ENCODE data around the gene GATB.

GATB gene

GRCh38 chr4:151798678-151799416, 38.0 kb upstream of the GATB start:
- Histone ChIP-seq H3K27ac (no peak overlapping the region), H3K4me2 (peak overlapping the region; percentile 10; the same call in 1 of the 2 replicates), H3K4me3 (IDR thresholded peaks at IDR 0.05; ENCODE audit: insufficient read depth, low read depth, low read length) (no peak overlapping the region), H4K20me1 (ENCODE audit: insufficient read depth) (no peaks in the 10 kb centered on the region), H3K79me2 (ENCODE audit: insufficient read depth, low read depth) (no peaks in the 10 kb centered on the region), H3K4me1 (ENCODE audit: low read depth, poor library complexity, severe bottlenecking) (peaks cover 16% of the 10 kb centered on the region), H3K36me3 (ENCODE audit: insufficient read depth) (no peaks in the 10 kb centered on the region), H3K27me3 (ENCODE audit: insufficient read depth, low read depth) (no peaks in the 10 kb centered on the region), H3K9ac (no peak overlapping the region), H2AFZ (ENCODE audit: low read depth) (0 out of 2 replicates have a peak overlapping the region, but pooled peaks have one; percentile 9)
- TF ChIP-seq CTCF (conservative IDR thresholded peaks at IDR 0.05; ENCODE audit: low read depth, low read length) = no peak

GRCh38 chr4:151797853-151798252, 37.0 kb upstream of the GATB start:
- no peaks in the 10 kb centered on the region for H3K27me3 ChIP-seq (ENCODE audit: insufficient read depth, low read depth)
- H4K20me1 ChIP-seq (ENCODE audit: insufficient read depth) = no peaks in the 10 kb centered on the region
- no peaks in the 10 kb centered on the region for H3K36me3 ChIP-seq (ENCODE audit: insufficient read depth)
- no peaks in the 10 kb centered on the region for H3K79me2 ChIP-seq (ENCODE audit: insufficient read depth, low read depth)
- no peak for TF ChIP-seq CTCF (conservative IDR thresholded peaks at IDR 0.05; ENCODE audit: low read depth, low read length)
- no peak overlapping the region for H2AFZ ChIP-seq (ENCODE audit: low read depth)
- no peak overlapping the region for H3K27ac ChIP-seq
- no peak overlapping the region for H3K4me2 ChIP-seq
- no peak overlapping the region for H3K4me3 ChIP-seq (IDR thresholded peaks at IDR 0.05; ENCODE audit: insufficient read depth, low read depth, low read length)
- no peak overlapping the region for H3K9ac ChIP-seq
- H3K4me1 ChIP-seq (ENCODE audit: low read depth, poor library complexity, severe bottlenecking) = peaks cover 16% of the 10 kb centered on the region

DNA sequence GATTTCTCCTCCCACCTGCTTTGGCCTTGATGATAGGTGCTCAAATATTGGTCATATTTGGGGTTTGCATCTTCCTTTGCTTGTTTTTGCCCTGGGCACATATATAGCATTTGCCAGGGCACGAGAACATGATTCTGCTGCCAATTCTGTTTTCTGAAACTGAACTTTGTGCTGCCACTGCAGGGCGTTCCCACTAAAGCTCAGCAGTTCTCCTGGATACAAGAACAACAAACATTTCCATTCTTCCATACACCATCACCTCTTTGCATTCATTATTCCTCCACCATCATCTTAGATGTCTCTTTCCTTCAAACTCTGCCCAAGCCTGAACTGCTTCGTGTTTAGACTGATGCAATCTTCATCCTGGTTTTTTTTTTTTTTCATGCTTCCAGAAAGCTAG, 36.3 kb upstream of the GATB start:
- no peaks in the 10 kb centered on the region for H3K27me3 ChIP-seq (ENCODE audit: insufficient read depth, low read depth)
- no peak overlapping the region for H3K4me3 ChIP-seq (IDR thresholded peaks at IDR 0.05; ENCODE audit: insufficient read depth, low read depth, low read length)
- H3K4me1 ChIP-seq (ENCODE audit: low read depth, poor library complexity, severe bottlenecking) = peaks cover 16% of the 10 kb centered on the region
- H3K36me3 ChIP-seq (ENCODE audit: insufficient read depth) = no peaks in the 10 kb centered on the region
- H2AFZ ChIP-seq (ENCODE audit: low read depth) = no peak overlapping the region
- no peaks in the 10 kb centered on the region for H3K79me2 ChIP-seq (ENCODE audit: insufficient read depth, low read depth)
- H4K20me1 ChIP-seq (ENCODE audit: insufficient read depth) = no peaks in the 10 kb centered on the region
- H3K4me2 ChIP-seq = no peak overlapping the region
- TF ChIP-seq CTCF (conservative IDR thresholded peaks at IDR 0.05; ENCODE audit: low read depth, low read length) = no peak
- no peak overlapping the region for H3K9ac ChIP-seq
- no peak overlapping the region for H3K27ac ChIP-seq

DNA sequence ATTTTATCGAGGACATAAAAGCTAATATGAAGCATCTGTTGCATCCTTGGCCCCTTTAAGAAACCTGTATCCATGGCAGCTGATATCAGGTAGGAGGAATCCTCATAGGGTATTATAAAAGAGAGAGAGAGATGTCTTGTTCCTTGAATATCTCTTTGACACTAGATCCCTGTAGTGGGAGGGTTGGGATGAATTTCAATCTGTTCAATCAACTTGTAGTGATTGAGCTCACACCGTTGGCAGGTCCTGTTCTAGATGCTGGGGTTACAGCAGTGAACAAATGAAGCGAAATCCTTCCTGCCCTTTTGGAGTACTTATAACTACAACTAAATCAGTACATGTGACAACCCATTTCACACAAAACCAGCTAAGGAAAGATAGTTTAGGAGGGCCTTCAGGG, 35.3 kb upstream of the GATB start:
- Histone ChIP-seq H4K20me1 (ENCODE audit: insufficient read depth) (no peaks in the 10 kb centered on the region), H3K4me3 (IDR thresholded peaks at IDR 0.05; ENCODE audit: insufficient read depth, low read depth, low read length) (no peak overlapping the region), H3K27ac (no peak overlapping the region), H3K9ac (no peak overlapping the region), H2AFZ (ENCODE audit: low read depth) (no peak overlapping the region), H3K4me2 (no peak overlapping the region), H3K36me3 (ENCODE audit: insufficient read depth) (no peaks in the 10 kb centered on the region), H3K4me1 (ENCODE audit: low read depth, poor library complexity, severe bottlenecking) (peaks cover 16% of the 10 kb centered on the region), H3K27me3 (ENCODE audit: insufficient read depth, low read depth) (no peaks in the 10 kb centered on the region), H3K79me2 (ENCODE audit: insufficient read depth, low read depth) (no peaks in the 10 kb centered on the region)
- TF ChIP-seq CTCF (conservative IDR thresholded peaks at IDR 0.05; ENCODE audit: low read depth, low read length) = no peak

Data from KMS-11 (cell line).